Coronary artery (tissue), 2 donors: Measurements from ENCODE around the gene CABP2.

ENCODE experiments used
- DNase-seq: peaks from one replicate; pipeline ENCODE4 v3.0.0-alpha.2; 2017; ENCODE audit warnings: low spot score
- H3K27ac ChIP-seq, 2 donors: fragments of 200-600 bp; sonication (generic); one replicate each; pipeline ENCODE4 v1.5.1; 2016 to 2019
- H3K4me3 ChIP-seq: fragments of 200-600 bp; sonication (generic); 2 replicates; pipeline ENCODE4 v1.5.1; 2016; ENCODE audit warnings: mild to moderate bottlenecking, moderate library complexity
- TF ChIP-seq, protein P1 (sequence below): fragments of 200-600 bp; sonication (generic); IDR thresholded peaks from one replicate; pipeline ENCODE4 v1.5.1; 2019; ENCODE audit warnings: antibody characterized with exemption

The CABP2 gene

DNA sequence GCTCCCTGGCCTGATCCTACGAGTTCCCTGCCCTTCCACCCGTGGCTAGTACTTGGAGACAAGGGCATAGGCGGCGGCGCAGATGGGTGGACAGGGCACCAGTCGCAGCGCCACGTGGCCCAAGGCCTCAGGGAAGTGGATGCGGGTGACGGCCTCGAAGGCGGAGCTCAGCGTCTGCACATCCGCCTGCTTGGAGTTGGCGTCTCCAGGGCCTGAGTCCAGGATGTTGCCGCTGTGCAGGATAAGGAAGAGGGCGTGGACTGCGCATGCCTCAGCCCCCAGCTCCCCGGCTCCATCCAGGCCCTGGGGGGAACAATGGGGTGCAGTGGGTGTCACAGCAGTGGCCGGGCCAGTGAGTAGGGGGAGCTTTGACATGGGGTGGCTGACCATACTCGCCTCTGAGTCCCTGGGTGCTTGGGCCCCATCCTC lies 24.7 kb downstream of the CABP2 start:
- H3K27ac ChIP-seq = no peak overlapping the region
- TF ChIP-seq, protein P1, sequence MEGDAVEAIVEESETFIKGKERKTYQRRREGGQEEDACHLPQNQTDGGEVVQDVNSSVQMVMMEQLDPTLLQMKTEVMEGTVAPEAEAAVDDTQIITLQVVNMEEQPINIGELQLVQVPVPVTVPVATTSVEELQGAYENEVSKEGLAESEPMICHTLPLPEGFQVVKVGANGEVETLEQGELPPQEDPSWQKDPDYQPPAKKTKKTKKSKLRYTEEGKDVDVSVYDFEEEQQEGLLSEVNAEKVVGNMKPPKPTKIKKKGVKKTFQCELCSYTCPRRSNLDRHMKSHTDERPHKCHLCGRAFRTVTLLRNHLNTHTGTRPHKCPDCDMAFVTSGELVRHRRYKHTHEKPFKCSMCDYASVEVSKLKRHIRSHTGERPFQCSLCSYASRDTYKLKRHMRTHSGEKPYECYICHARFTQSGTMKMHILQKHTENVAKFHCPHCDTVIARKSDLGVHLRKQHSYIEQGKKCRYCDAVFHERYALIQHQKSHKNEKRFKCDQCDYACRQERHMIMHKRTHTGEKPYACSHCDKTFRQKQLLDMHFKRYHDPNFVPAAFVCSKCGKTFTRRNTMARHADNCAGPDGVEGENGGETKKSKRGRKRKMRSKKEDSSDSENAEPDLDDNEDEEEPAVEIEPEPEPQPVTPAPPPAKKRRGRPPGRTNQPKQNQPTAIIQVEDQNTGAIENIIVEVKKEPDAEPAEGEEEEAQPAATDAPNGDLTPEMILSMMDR = no peak
- H3K4me3 ChIP-seq = no peak overlapping the region
- DNase-seq = no peak

DNA sequence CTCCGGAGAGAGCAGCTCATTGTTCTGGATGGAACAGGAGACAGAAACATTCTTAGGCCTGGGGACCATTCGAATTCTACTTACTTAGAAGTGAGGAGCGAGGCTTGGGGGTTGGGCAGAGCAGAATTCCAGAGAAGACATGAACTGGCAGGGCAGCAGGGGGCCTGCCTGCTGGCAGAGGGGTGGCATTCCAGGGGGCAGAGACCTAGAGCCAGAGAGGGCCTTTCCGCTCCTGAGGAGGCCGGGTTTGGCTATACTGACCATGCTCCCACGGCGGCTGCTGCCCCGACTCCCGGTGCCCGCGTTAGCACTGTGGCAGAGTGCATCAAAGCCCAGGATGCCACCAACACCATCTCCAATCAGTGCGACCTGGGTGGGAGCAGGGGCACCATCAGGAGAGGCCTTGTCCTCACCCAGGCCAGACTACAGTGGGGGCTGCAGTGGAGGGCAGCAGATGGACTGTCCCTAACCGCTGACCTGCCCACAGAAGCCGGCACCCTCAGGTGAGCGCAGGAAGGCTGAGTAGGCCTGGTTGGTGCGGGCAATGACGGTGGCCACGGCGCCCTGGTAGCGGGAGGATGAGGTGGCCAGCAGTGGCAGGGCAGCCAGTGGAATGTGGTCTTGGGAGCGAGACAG lies 25.5 kb downstream of the CABP2 start:
- no peak for DNase-seq
- Histone ChIP-seq H3K27ac (no peak overlapping the region), H3K4me3 (no peak overlapping the region)
- TF ChIP-seq, protein P1 = no peak

DNA sequence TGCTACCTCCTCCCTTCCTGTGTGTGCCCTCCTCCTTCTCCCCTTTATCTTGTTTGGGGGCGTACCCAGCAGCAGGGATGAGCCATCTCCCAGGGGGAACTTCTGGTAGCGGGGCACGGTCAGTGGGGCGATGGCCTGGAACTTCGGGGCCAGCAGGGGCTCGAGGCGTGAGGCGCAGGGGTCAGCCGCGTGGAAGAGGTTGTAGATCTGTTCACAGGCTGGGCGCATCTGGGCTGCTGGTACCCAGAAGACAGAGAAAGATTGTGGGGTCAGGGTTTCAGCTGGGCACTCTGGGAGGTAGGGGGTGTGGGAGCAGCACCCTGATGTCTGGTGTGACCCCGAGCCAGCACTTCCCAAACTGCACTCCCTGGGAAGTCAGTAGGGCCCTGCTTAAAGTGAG lies 27.1 kb downstream of the CABP2 start:
- no peak overlapping the region for H3K4me3 ChIP-seq
- no peak overlapping the region for H3K27ac ChIP-seq
- TF ChIP-seq, protein P1 = no peak
- no peak for DNase-seq

DNA sequence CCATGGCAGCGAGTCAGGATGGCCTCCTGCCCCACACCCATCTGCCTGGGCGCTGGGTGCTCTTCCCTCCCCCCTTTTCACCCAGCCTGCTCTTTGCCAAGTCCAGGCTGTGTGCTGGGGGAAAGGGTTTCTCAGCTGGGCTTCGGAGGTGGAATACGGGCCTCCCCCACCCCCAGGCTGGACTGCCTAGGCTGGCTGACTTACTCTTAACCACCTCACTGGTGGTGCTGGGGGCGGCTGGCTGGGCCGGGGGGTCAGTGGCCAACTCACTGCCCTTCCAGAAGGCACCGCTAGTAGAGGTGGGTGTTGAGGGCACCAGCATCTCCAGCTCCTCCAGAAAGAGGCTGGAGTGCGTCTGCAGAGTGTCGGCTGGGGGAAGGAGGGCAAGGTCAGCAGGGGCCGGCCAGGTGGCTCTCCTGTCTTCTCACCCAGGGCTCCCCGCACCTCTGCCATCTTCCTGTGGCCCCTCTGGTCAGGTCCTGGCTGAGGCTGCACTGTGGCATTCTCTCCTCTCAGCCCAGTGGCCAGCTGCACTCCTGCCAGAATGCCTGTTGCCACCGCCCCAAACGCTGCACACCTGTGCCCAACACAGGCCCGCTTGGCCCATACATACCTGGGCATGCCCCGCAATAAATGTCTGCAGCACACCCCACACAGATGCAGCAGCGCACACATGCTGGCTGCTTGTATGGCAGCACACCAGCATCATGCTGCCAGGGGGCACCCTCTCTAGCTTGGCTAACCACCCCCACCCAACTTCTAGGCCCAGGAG lies 27.8 kb downstream of the CABP2 start:
- H3K4me3 ChIP-seq = no peak overlapping the region
- TF ChIP-seq, protein P1 = no peak
- H3K27ac ChIP-seq = no peak overlapping the region
- no peak for DNase-seq

DNA sequence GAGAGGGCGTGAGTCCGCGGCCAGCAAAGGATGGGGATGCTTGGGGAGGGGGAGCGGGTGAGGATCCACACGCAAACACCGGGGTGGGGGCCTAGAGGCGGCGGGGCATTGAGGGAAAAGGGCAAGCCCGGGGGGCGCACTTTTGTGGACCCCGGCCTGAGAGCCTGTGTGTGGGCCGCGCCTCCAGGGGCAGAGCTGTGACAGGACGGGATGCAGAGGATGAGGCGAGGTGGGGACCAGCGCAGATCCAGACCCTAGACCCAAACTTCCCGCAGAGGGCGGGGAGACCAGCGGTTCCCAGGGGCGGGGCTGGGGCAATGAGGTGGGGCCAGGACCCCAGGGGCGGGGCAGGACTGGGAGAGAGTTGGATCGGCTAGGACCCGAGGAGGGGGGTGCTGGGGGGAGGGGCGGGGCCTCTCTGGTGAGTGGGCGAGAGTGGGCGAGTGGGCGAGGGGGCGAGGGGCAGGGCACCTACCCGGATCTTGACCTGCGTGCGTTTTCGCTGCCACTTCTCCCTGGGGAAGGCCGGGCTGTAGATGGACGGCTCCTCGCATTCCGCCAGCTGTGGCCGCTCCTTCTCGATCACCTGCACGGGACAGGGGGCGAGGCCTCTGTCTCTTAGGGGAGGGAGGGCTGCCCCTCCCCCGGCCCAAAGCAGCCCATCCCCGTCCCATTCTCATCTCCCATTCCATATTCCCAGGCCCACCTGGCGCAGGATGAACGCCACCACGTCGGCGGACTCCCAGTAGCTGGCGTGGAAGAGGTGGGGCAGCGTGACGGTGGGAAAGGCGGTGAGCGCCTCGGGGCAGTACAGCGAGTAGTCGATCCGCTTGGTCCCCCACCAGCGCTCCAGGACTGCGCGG lies 28.6 kb downstream of the CABP2 start:
- DNase-seq = no peak
- TF ChIP-seq, protein P1 = no peak
- Histone ChIP-seq H3K4me3 (no peak overlapping the region), H3K27ac (no peak overlapping the region)

DNA sequence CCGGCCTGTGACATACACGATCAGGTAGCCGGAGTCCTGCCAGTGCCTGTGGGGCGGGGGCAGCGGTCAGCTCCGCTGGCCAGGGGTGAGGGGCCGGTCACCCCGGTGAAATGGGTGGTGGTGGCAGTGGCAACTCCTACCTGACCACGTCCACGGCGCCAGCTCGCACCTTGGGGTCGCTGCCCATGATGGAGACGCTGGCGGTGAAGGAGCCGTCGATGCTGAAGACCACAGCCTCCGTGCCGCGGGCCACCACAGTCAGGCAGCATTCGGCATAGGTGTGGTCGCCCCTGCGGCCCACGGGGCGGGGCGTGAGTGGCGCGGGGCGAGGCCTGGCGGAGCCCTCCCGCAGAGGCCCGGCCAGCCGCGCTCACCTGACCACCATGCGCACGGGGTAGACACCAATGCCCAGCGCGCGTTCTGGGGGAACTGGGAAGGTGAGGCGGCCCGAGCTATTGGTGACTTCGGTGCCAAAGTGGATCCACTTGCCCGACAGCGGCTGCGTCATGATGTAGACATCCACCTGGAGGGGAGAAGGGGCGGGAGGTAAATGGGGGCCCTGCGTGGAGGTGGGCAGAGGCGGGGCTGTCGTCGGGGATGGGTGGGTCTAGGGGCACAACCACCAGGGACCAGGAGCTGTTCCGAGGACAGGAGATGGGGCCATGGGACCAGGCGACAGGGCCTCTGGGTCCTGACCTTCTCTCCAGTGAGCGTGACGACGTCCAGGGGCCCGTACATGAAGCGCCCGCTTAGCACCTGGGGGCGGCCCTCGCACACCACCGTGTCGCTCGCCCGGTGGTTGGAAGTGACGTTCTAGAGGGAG lies 29.5 kb downstream of the CABP2 start:
- TF ChIP-seq, protein P1 = no peak
- H3K4me3 ChIP-seq = no peak overlapping the region
- DNase-seq = no peak
- no peak overlapping the region for H3K27ac ChIP-seq
